SH-SY5Y (cell line): Measurements from ENCODE around the gene TOLLIP.

Experiments
- GATA2 ChIP-seq: IDR thresholded peaks from 2 replicates; pipeline ENCODE4 v1.6.1; 2011; ENCODE audit warnings: mild to moderate bottlenecking, low read depth, low read length
- GATA3 ChIP-seq: IDR thresholded peaks from 2 replicates; pipeline ENCODE4 v1.6.1; 2011; ENCODE audit warnings: low read depth, mild to moderate bottlenecking, low read length, moderate library complexity

The TOLLIP gene

DNA sequence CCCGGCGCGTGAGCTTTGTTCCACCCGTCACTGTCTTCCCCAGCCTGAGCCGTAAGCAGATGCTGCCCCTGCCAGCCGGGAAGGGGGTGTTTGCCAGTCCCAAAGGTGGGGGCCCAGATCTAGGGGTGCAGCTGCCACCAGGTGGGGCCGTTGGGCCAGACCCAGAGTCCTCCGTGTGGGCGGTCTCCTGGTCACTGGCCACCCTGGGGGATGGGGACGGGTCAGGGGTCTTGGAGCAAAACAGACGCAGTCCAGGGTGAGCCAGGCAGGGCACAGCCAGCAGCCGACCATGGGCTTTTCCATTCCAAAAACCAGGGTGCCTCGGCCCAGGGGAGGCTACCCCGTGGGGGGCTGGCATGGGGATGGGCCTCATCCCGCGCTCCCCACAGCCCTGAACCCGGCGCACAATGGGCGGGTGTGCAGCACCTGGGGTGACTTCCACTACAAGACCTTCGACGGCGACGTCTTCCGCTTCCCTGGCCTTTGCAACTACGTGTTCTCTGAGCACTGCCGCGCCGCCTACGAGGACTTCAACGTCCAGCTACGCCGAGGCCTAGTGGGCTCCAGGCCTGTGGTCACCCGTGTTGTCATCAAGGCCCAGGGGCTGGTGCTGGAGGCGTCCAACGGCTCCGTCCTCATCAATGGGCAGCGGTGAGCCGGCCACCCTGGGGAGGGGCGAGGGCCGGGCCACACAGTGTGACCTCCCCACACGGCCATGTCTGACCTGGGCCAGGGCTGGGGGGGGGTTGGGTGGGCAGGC lies 83.0 kb downstream of the TOLLIP start:
- TF ChIP-seq GATA3 (no peak), GATA2 (no peak)

GRCh38 chr11:1225386-1226225 lies 83.8 kb downstream of the TOLLIP start:
- no peak for TF ChIP-seq GATA2
- no peak for TF ChIP-seq GATA3

GRCh38 chr11:1224491-1225385 lies 84.7 kb downstream of the TOLLIP start:
- TF ChIP-seq GATA3 (no peak), GATA2 (no peak)
